ENCODE measurements around the gene ATG2A. TPM values are rescaled to one million over a fixed set of nuclear protein-coding genes. Genes with fewer than 3 reads are reported as not detected.

Gene ATG2A
- polyA plus RNA-seq, 3 donors: 2.6 to 24.9 (median 4.0) TPM

- H3K36me3 ChIP-seq (replicated peaks in 1 of 2; ENCODE audit: control insufficient read depth in 1 of 2, insufficient read depth in 2 of 2, low read length in 2 of 2): peaks cover 21 to 43% of the 10 kb centered on the region in 2 donors
- TF ChIP-seq, protein P1, sequence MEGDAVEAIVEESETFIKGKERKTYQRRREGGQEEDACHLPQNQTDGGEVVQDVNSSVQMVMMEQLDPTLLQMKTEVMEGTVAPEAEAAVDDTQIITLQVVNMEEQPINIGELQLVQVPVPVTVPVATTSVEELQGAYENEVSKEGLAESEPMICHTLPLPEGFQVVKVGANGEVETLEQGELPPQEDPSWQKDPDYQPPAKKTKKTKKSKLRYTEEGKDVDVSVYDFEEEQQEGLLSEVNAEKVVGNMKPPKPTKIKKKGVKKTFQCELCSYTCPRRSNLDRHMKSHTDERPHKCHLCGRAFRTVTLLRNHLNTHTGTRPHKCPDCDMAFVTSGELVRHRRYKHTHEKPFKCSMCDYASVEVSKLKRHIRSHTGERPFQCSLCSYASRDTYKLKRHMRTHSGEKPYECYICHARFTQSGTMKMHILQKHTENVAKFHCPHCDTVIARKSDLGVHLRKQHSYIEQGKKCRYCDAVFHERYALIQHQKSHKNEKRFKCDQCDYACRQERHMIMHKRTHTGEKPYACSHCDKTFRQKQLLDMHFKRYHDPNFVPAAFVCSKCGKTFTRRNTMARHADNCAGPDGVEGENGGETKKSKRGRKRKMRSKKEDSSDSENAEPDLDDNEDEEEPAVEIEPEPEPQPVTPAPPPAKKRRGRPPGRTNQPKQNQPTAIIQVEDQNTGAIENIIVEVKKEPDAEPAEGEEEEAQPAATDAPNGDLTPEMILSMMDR (IDR thresholded peaks at IDR 0.05): no peak
- H3K27me3 ChIP-seq (ENCODE audit: control insufficient read depth in 2 of 2, insufficient read depth in 2 of 2, low read length in 2 of 2): no peaks in the 10 kb centered on the region
- peak overlapping the region; percentile 92 for H3K9ac ChIP-seq (ENCODE audit: insufficient read depth, low read length, poor library complexity, severe bottlenecking)
- H3K4me1 ChIP-seq (ENCODE audit: control insufficient read depth in 1 of 2, insufficient read depth in 2 of 2, low read length in 2 of 2): peaks cover 76 to 88% of the 10 kb centered on the region in 2 donors
- peak overlapping the region; percentile 72 to 100 (median 92) for H3K4me3 ChIP-seq (replicated peaks in 1 of 3; ENCODE audit: low read depth in 2 of 3, low read length in 3 of 3)
- H3K27ac ChIP-seq (ENCODE audit: low read depth in 1 of 2, low read length in 2 of 2): peak overlapping the region; percentile 11 to 98
- H3K27ac Mint-ChIP-seq: peak overlapping the region; percentile 65 to 100 (median 75)
- peaks cover 0 to 3% (median 0%) of the 10 kb centered on the region in 7 donors for H3K9me3 Mint-ChIP-seq
- H3K9me3 ChIP-seq (replicated peaks in 1 of 2; ENCODE audit: control insufficient read depth in 1 of 2, insufficient read depth in 1 of 2, low read length in 2 of 2): no peaks in the 10 kb centered on the region
- peaks cover 80% of the 10 kb centered on the region for H3K4me1 Mint-ChIP-seq
- H3K79me2 ChIP-seq (ENCODE audit: insufficient read depth, low read length): peaks cover 70% of the 10 kb centered on the region
- H3K4me3 Mint-ChIP-seq: peak overlapping the region; percentile 96 to 100
- no peak overlapping the region for H2AFZ ChIP-seq (ENCODE audit: insufficient read depth, low read depth, low read length, poor library complexity, severe bottlenecking)
- peaks cover 78% of the 10 kb centered on the region for H4K20me1 ChIP-seq (ENCODE audit: insufficient read depth, low read length)
- DNase-seq: peak in 2 of 3 donors; percentile 71 to 76
- peaks cover 56 to 57% of the 10 kb centered on the region in 2 donors for H3K36me3 Mint-ChIP-seq
- H3K4me2 ChIP-seq (replicated peaks; ENCODE audit: extremely low read depth, low read length, poor library complexity, severe bottlenecking): peak overlapping the region; percentile 100
- H3K27me3 Mint-ChIP-seq (ENCODE audit: low read depth in 3 of 3): peaks cover 0 to 13% (median 8%) of the 10 kb centered on the region in 3 donors
- 61% methylated on average over 9 of the region's 17 CpGs for WGBS (ENCODE audit: insufficient coverage)
- intact Hi-C loops (cut with micrococcal nuclease): loop anchor here in 1 of 2 donors (2.0 kb wide), 1 partner anchor 13 kb away; no protein-coding TSS in a partner anchor
Observed at GRCh38 chr11:64875369-64876228, 41.4 kb downstream of the ATG2A start.

DNA sequence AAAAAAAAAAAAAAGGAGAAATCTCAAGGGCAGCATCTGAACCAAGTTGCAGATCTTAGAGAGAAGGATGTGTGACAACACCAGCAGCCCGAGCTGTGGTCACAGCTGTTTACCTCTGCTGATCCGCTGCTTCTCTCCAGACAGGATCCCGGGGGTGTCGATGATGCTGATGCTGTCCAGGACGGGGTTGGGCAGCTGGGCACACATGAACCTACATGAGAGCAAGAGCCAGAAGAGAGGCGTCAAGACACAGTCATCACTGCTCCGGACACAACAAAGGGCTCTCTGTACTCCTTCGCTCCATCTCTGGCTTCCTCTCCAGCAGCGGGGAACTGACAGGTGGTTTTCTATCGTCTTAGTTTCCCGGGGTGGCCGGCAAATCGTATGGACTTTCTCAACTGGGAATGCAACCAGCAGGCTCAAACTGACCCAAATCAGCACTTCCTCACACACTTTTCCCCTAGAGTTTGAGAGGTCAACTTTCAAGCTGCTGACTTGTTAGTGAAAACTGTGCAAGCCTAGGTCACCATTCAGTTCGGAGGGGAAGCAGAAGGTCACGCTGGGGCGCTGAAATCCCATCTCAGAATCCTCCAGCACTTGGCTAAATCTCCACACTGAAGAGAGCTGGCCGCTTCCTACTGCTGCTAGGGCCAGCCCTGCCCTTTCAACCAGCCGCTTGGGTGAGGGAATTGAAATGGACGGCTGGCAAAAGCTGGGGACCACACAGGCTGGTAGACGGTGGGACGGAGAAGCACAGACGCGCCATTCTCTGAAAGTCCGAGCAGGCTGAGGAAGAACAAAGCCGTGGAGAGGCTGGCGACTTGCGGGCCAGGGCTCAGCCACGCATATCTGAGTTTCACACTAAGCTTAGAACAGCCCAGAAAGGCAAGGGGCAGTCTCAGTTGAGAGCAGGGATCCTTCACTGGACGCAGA lies 42.4 kb downstream of the ATG2A start:
- intact Hi-C loops (cut with micrococcal nuclease): no loop called here

More for the DNA sequence above, 42.4 kb downstream of the ATG2A start:
- no peak for DNase-seq
- Histone ChIP-seq H3K4me3 (replicated peaks in 1 of 3; ENCODE audit: low read depth in 2 of 3, low read length in 3 of 3) (peak overlapping the region in 1 of 3 experiments; percentile 100), H3K4me1 (ENCODE audit: control insufficient read depth in 1 of 2, insufficient read depth in 2 of 2, low read length in 2 of 2) (peaks cover 76 to 88% of the 10 kb centered on the region in 2 donors), H3K79me2 (ENCODE audit: insufficient read depth, low read length) (peaks cover 78% of the 10 kb centered on the region), H3K27me3 (ENCODE audit: control insufficient read depth in 2 of 2, insufficient read depth in 2 of 2, low read length in 2 of 2) (no peaks in the 10 kb centered on the region), H3K27ac (ENCODE audit: low read depth in 1 of 2, low read length in 2 of 2) (no peak overlapping the region), H3K36me3 (replicated peaks in 1 of 2; ENCODE audit: control insufficient read depth in 1 of 2, insufficient read depth in 2 of 2, low read length in 2 of 2) (peaks cover 21 to 45% of the 10 kb centered on the region in 2 donors), H3K9ac (ENCODE audit: insufficient read depth, low read length, poor library complexity, severe bottlenecking) (no peak overlapping the region), H3K4me2 (replicated peaks; ENCODE audit: extremely low read depth, low read length, poor library complexity, severe bottlenecking) (peak overlapping the region; percentile 51), H2AFZ (ENCODE audit: insufficient read depth, low read depth, low read length, poor library complexity, severe bottlenecking) (no peak overlapping the region), H4K20me1 (ENCODE audit: insufficient read depth, low read length) (peaks cover 88% of the 10 kb centered on the region), H3K9me3 (replicated peaks in 1 of 2; ENCODE audit: control insufficient read depth in 1 of 2, insufficient read depth in 1 of 2, low read length in 2 of 2) (no peaks in the 10 kb centered on the region)
- H3K4me3 Mint-ChIP-seq: peak overlapping the region; percentile 96 to 100
- TF ChIP-seq, protein P1 (IDR thresholded peaks at IDR 0.05): no peak
- H3K27me3 Mint-ChIP-seq (ENCODE audit: low read depth in 3 of 3): peaks cover 0 to 9% (median 3%) of the 10 kb centered on the region in 3 donors
- H3K27ac Mint-ChIP-seq: peak overlapping the region in 6 of 7 donors; percentile 20 to 76 (median 49)
- peaks cover 0 to 3% (median 0%) of the 10 kb centered on the region in 7 donors for H3K9me3 Mint-ChIP-seq
- WGBS (ENCODE audit: insufficient coverage): 92% methylated on average over 18 of the region's 29 CpGs
- peaks cover 80% of the 10 kb centered on the region for H3K4me1 Mint-ChIP-seq
- peaks cover 59 to 61% of the 10 kb centered on the region in 2 donors for H3K36me3 Mint-ChIP-seq
